ENCODE data around the gene TRERF1. TPM values are rescaled to one million over a fixed set of nuclear protein-coding genes. Genes with fewer than 3 reads are reported as not detected.

TRERF1 gene
- total RNA-seq, 4 donors from 2014 or later = 14.7 to 22.0 (median 19.0) TPM

GRCh38 chr6:42264852-42265390 is 186.8 kb downstream of the TRERF1 start:
- H3K27ac ChIP-seq = no peak overlapping the region
- TF ChIP-seq CTCF (IDR thresholded peaks at IDR 0.05) (no peak), POLR2AphosphoS5 (IDR thresholded peaks at IDR 0.05) (no peak), EP300 (IDR thresholded peaks at IDR 0.05) (no peak), POLR2A (IDR thresholded peaks at IDR 0.05) (no peak)
- no peak for DNase-seq (ENCODE audit: low spot score in 2 of 2)
- 78% methylated on average over 5 of the region's 5 CpGs for WGBS
- no peak overlapping the region for H3K4me3 ChIP-seq
- no peaks in the 10 kb centered on the region for H3K9me3 ChIP-seq
- H3K27me3 ChIP-seq = no peaks in the 10 kb centered on the region
- H3K36me3 ChIP-seq = peaks cover 21% of the 10 kb centered on the region
- peaks cover 27% of the 10 kb centered on the region for H3K4me1 ChIP-seq

- H3K36me3 ChIP-seq = peaks cover 20% of the 10 kb centered on the region
- no peak overlapping the region for H3K4me3 ChIP-seq
- no peak for DNase-seq (ENCODE audit: low spot score in 2 of 2)
- peaks cover 28% of the 10 kb centered on the region for H3K4me1 ChIP-seq
- TF ChIP-seq CTCF (IDR thresholded peaks at IDR 0.05) (no peak), POLR2AphosphoS5 (IDR thresholded peaks at IDR 0.05) (no peak), EP300 (IDR thresholded peaks at IDR 0.05) (no peak), POLR2A (IDR thresholded peaks at IDR 0.05) (no peak)
- H3K27ac ChIP-seq = no peak overlapping the region
- no peaks in the 10 kb centered on the region for H3K27me3 ChIP-seq
- 51% methylated on average over 8 of the region's 10 CpGs for WGBS
- H3K9me3 ChIP-seq = no peaks in the 10 kb centered on the region
Measured at GRCh38 chr6:42264162-42264851, 187.4 kb downstream of the TRERF1 start.

GRCh38 chr6:42263165-42263728 is 188.5 kb downstream of the TRERF1 start:
- TF ChIP-seq POLR2AphosphoS5 (IDR thresholded peaks at IDR 0.05) (no peak), EP300 (IDR thresholded peaks at IDR 0.05) (no peak), POLR2A (IDR thresholded peaks at IDR 0.05) (no peak), CTCF (IDR thresholded peaks at IDR 0.05) (no peak)
- Histone ChIP-seq H3K9me3 (no peaks in the 10 kb centered on the region), H3K27ac (no peak overlapping the region), H3K4me3 (no peak overlapping the region), H3K27me3 (no peaks in the 10 kb centered on the region), H3K4me1 (peaks cover 28% of the 10 kb centered on the region), H3K36me3 (peaks cover 20% of the 10 kb centered on the region)
- DNase-seq (ENCODE audit: low spot score in 2 of 2) = peak in 1 of 2 donors; percentile 59
- WGBS = 86% methylated on average over 21 of the region's 24 CpGs

GRCh38 chr6:42260972-42261371 is 190.8 kb downstream of the TRERF1 start:
- Histone ChIP-seq H3K27me3 (no peaks in the 10 kb centered on the region), H3K36me3 (peaks cover 26% of the 10 kb centered on the region), H3K4me3 (peak overlapping the region; percentile 13), H3K4me1 (peaks cover 28% of the 10 kb centered on the region), H3K27ac (peak overlapping the region; percentile 57), H3K9me3 (no peaks in the 10 kb centered on the region)
- DNase-seq (ENCODE audit: low spot score in 2 of 2) = no peak
- WGBS = 66% methylated on average over 11 of the region's 11 CpGs
- no peak for TF ChIP-seq POLR2A (IDR thresholded peaks at IDR 0.05)
- no peak for TF ChIP-seq EP300 (IDR thresholded peaks at IDR 0.05)
- peak in 1 of 3 donors; percentile 19 for TF ChIP-seq POLR2AphosphoS5 (IDR thresholded peaks at IDR 0.05)
- TF ChIP-seq CTCF (IDR thresholded peaks at IDR 0.05) = peak in 1 of 2 donors; percentile 52

GRCh38 chr6:42260396-42260888 is 191.3 kb downstream of the TRERF1 start:
- Histone ChIP-seq H3K27me3 (no peaks in the 10 kb centered on the region), H3K4me1 (peaks cover 28% of the 10 kb centered on the region), H3K36me3 (peaks cover 31% of the 10 kb centered on the region), H3K9me3 (no peaks in the 10 kb centered on the region), H3K27ac (peak overlapping the region; percentile 57), H3K4me3 (peak overlapping the region; percentile 13)
- TF ChIP-seq CTCF (IDR thresholded peaks at IDR 0.05) (no peak), POLR2A (IDR thresholded peaks at IDR 0.05) (no peak), POLR2AphosphoS5 (IDR thresholded peaks at IDR 0.05) (no peak), EP300 (IDR thresholded peaks at IDR 0.05) (no peak)
- no peak for DNase-seq (ENCODE audit: low spot score in 2 of 2)
- 47% methylated on average over 7 of the region's 7 CpGs for WGBS

All from suprapubic skin (tissue), 4 donors.